ENCODE results near the gene AFAP1. TPM values are rescaled to one million over a fixed set of nuclear protein-coding genes. Genes with fewer than 3 reads are reported as not detected.

The AFAP1 gene
- total RNA-seq, 1 experiment from 2014 or later = 42.1 TPM

- peaks cover 3% of the 10 kb centered on the region; the same call in 1 of the 2 replicates for H3K4me1 ChIP-seq (ENCODE audit: insufficient read depth, low read length)
- BruUV-seq (replicated peaks) = no TSS peak
- H3K36me3 ChIP-seq (ENCODE audit: low read depth, low read length) = no peaks in the 10 kb centered on the region
- H3K4me2 ChIP-seq (ENCODE audit: low read length) = no peak overlapping the region
- TF ChIP-seq CTCF (conservative IDR thresholded peaks at IDR 0.05; ENCODE audit: low read depth, low read length) = peak; percentile 66
- no peak for TF ChIP-seq EZH2 (IDR thresholded peaks at IDR 0.05; ENCODE audit: low read length, unreplicated experiment)
- TF ChIP-seq EZH2phosphoT487 (IDR thresholded peaks at IDR 0.05; ENCODE audit: borderline replicate concordance, low read length) = no peak
- H3F3A ChIP-seq (ENCODE audit: low read length, unreplicated experiment) = no peaks in the 10 kb centered on the region
- H3K9me2 ChIP-seq (replicated peaks; ENCODE audit: low read length) = no peaks in the 10 kb centered on the region
- intact Hi-C loops (cut with micrococcal nuclease) = loop anchor here (2.0 kb wide), 1 partner anchor 81 kb away; no protein-coding TSS in a partner anchor
- H3K9ac ChIP-seq (ENCODE audit: low read length) = no peak overlapping the region
- no peak overlapping the region for H3K27ac ChIP-seq (ENCODE audit: low read length)
- H3K79me2 ChIP-seq (ENCODE audit: low read length) = no peaks in the 10 kb centered on the region
- ChIA-PET CTCF (no interaction called here), POLR2A (ENCODE audit: unreplicated experiment) (no interaction called here)
- ATAC-seq = peak; percentile 65
- H3K27me3 ChIP-seq (ENCODE audit: low read length) = no peaks in the 10 kb centered on the region
- H3K9me3 ChIP-seq (ENCODE audit: low read length) = no peaks in the 10 kb centered on the region
- H2AFZ ChIP-seq (ENCODE audit: low read length) = no peak overlapping the region
- H3K4me3 ChIP-seq (ENCODE audit: low read length) = no peak overlapping the region
- DNase-seq = peak; percentile 48
- H4K20me1 ChIP-seq (ENCODE audit: low read length) = no peaks in the 10 kb centered on the region
These were observed 217.6 kb downstream of the AFAP1 start for GRCh38 chr4:7721984-7722551.

GRCh38 chr4:7719354-7720174, 220.1 kb downstream of the AFAP1 start:
- DNase-seq = peak; percentile 54
- H3K4me3 ChIP-seq (ENCODE audit: low read length) = peak overlapping the region; percentile 28; the same call in 1 of the 2 replicates
- intact Hi-C loops (cut with micrococcal nuclease) = loop anchor here (1.0 kb wide), 1 partner anchor 257 kb away; no protein-coding TSS in a partner anchor
- no peaks in the 10 kb centered on the region for H3K27me3 ChIP-seq (ENCODE audit: low read length)
- ChIA-PET CTCF (interaction anchor here (1.0 kb wide), 1 partner anchor 82 kb away, joined by 3 read pairs; no protein-coding TSS in a partner anchor), POLR2A (ENCODE audit: unreplicated experiment) (no interaction called here)
- no peak overlapping the region for H3K9ac ChIP-seq (ENCODE audit: low read length)
- peak overlapping the region; percentile 73 for H3K4me2 ChIP-seq (ENCODE audit: low read length)
- no peaks in the 10 kb centered on the region for H4K20me1 ChIP-seq (ENCODE audit: low read length)
- no peak overlapping the region for H3K27ac ChIP-seq (ENCODE audit: low read length)
- TF ChIP-seq CTCF (conservative IDR thresholded peaks at IDR 0.05; ENCODE audit: low read depth, low read length) (peak; percentile 79), EZH2phosphoT487 (IDR thresholded peaks at IDR 0.05; ENCODE audit: borderline replicate concordance, low read length) (no peak), EZH2 (IDR thresholded peaks at IDR 0.05; ENCODE audit: low read length, unreplicated experiment) (no peak)
- no peaks in the 10 kb centered on the region for H3K9me2 ChIP-seq (replicated peaks; ENCODE audit: low read length)
- peak overlapping the region; percentile 55 for H2AFZ ChIP-seq (ENCODE audit: low read length)
- no peaks in the 10 kb centered on the region for H3K79me2 ChIP-seq (ENCODE audit: low read length)
- BruUV-seq (replicated peaks) = no TSS peak
- H3K4me1 ChIP-seq (ENCODE audit: insufficient read depth, low read length) = 0 out of 2 replicates have a peak, but pooled peaks cover 3% of the 10 kb centered on the region
- H3K9me3 ChIP-seq (ENCODE audit: low read length) = no peaks in the 10 kb centered on the region
- ATAC-seq = peak; percentile 77
- no peaks in the 10 kb centered on the region for H3F3A ChIP-seq (ENCODE audit: low read length, unreplicated experiment)
- H3K36me3 ChIP-seq (ENCODE audit: low read depth, low read length) = no peaks in the 10 kb centered on the region
